HFFc6 (cell line): Measurements from ENCODE around the gene PLEKHJ1. TPM values are rescaled to one million over a fixed set of nuclear protein-coding genes. Genes with fewer than 3 reads are reported as not detected.
"Not testable (repeated sequence)": the region's sequence is repeated elsewhere in the genome, so short reads cannot be mapped to it uniquely, and the experiment has no call there.

Source experiments
- DNase-seq: peaks from one replicate; pipeline ENCODE4 v3.0.0-alpha.2; 2018
- H3K27ac Mint-ChIP-seq: 2 replicates; pipeline ENCODE4 v1.8.0; 2020; ENCODE audit warnings: mild to moderate bottlenecking, mixed read lengths
- H3K27me3 Mint-ChIP-seq: 2 replicates; pipeline ENCODE4 v1.8.0; 2021; ENCODE audit warnings: mild to moderate bottlenecking, moderate library complexity, mixed read lengths; ENCODE audit not compliant: insufficient read depth
- H3K36me3 Mint-ChIP-seq: 2 replicates; pipeline ENCODE4 v1.8.0; 2021; ENCODE audit warnings: low read depth, mixed read lengths
- H3K4me1 Mint-ChIP-seq: 2 replicates; pipeline ENCODE4 v1.8.0; 2020; ENCODE audit warnings: low read depth, mixed read lengths
- H3K4me3 Mint-ChIP-seq: 2 replicates; pipeline ENCODE4 v1.8.0; 2020; ENCODE audit warnings: mild to moderate bottlenecking, moderate library complexity, mixed read lengths
- H3K9me3 Mint-ChIP-seq: 2 replicates; pipeline ENCODE4 v1.8.0; 2020; ENCODE audit warnings: mild to moderate bottlenecking, mixed read lengths
- total RNA-seq, 6 experiments: library from RNA; stranded (reverse); fragmentation: NEBNext Ultra II Directional; extraction: Animal tissue kit (Norgen Biotek cat#: 25700); gene quantifications; 2 replicates in 1 of 6; 3 replicates in 5 of 6; pipeline ENCODE4 v1.2.3, GENCODE V29; 2021
- TF ChIP-seq, protein P1 (sequence below): fragments of 200-600 bp; sonication (generic); IDR thresholded peaks from 2 replicates; pipeline ENCODE4 v1.5.0; 2021; ENCODE audit warnings: antibody characterized with exemption, mild to moderate bottlenecking

PLEKHJ1 gene
- total RNA-seq, 6 experiments from 2014 or later, result 45.9 to 57.3 (median 50.2) TPM

DNA sequence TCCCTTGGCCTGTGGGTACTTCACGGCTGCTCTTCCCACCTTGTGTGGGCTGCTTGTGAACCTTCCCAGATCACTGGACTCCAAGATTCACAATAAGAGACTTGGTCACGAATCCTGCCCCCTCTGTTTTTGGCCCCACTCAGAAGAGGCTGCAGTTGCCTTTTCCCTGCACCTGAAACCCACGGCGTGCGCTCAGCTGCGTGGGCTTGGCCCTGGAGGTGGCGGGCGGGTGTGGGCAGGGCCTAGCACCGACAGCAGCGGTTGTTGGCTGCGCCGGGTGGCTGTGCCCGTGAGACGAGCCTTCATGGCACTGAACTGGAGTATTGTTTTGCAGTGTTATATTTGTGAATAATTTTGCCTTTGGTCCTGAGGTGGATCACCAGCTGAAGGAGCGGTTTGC lies 33.8 kb downstream of the PLEKHJ1 start:
- Mint-ChIP-seq H3K9me3 (no peaks in the 10 kb centered on the region), H3K4me3 (no peak overlapping the region), H3K36me3 (peaks cover 16% of the 10 kb centered on the region), H3K27me3 (peaks cover 12% of the 10 kb centered on the region), H3K27ac (no peak overlapping the region), H3K4me1 (peaks cover 15% of the 10 kb centered on the region)
- TF ChIP-seq, protein P1, sequence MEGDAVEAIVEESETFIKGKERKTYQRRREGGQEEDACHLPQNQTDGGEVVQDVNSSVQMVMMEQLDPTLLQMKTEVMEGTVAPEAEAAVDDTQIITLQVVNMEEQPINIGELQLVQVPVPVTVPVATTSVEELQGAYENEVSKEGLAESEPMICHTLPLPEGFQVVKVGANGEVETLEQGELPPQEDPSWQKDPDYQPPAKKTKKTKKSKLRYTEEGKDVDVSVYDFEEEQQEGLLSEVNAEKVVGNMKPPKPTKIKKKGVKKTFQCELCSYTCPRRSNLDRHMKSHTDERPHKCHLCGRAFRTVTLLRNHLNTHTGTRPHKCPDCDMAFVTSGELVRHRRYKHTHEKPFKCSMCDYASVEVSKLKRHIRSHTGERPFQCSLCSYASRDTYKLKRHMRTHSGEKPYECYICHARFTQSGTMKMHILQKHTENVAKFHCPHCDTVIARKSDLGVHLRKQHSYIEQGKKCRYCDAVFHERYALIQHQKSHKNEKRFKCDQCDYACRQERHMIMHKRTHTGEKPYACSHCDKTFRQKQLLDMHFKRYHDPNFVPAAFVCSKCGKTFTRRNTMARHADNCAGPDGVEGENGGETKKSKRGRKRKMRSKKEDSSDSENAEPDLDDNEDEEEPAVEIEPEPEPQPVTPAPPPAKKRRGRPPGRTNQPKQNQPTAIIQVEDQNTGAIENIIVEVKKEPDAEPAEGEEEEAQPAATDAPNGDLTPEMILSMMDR, result no peak
- DNase-seq, result no peak

- no peaks in the 10 kb centered on the region for H3K9me3 Mint-ChIP-seq
- no peak overlapping the region for H3K27ac Mint-ChIP-seq
- H3K36me3 Mint-ChIP-seq, result peaks cover 22% of the 10 kb centered on the region
- TF ChIP-seq, protein P1, result no peak
- DNase-seq, result no peak
- no peak overlapping the region for H3K4me3 Mint-ChIP-seq
- H3K4me1 Mint-ChIP-seq, result peaks cover 15% of the 10 kb centered on the region
- peaks cover 12% of the 10 kb centered on the region for H3K27me3 Mint-ChIP-seq
Measured at GRCh38 chr19:2201473-2202148, 34.5 kb downstream of the PLEKHJ1 start.

DNA sequence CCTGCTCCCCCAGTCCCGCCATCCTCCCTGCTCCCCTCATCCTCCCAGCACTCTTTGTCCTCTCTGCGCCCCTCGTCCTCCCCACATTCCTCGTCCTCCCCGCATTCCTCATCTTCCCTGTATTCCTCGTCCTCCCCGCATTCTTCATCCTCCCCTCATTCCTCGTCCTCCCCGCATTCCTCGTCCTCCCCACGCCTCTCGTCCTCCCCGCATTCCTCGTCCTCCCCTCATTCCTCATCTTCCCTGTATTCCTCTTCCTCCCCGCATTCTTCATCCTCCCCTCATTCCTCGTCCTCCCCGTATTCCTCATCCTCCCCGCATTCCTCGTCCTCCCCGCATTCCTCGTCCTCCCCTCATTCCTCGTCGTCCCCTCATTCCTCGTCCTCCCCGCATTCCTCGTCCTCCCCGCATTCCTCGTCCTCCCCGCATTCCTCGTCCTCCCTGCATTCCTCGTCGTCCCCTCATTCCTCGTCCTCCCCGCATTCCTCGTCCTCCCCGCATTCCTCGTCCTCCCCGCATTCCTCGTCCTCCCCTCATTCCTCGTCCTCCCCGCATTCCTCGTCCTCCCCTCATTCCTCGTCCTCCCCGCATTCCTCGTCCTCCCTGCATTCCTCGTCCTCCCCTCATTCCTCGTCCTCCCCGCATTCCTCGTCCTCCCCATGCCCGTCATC lies 35.4 kb downstream of the PLEKHJ1 start:
- DNase-seq, H3K9me3 Mint-ChIP-seq, H3K4me3 Mint-ChIP-seq, H3K27ac Mint-ChIP-seq: not testable (repeated sequence)
- Mint-ChIP-seq H3K36me3 (peaks cover 22% of the 10 kb centered on the region), H3K27me3 (peaks cover 12% of the 10 kb centered on the region), H3K4me1 (peaks cover 14% of the 10 kb centered on the region)

DNA sequence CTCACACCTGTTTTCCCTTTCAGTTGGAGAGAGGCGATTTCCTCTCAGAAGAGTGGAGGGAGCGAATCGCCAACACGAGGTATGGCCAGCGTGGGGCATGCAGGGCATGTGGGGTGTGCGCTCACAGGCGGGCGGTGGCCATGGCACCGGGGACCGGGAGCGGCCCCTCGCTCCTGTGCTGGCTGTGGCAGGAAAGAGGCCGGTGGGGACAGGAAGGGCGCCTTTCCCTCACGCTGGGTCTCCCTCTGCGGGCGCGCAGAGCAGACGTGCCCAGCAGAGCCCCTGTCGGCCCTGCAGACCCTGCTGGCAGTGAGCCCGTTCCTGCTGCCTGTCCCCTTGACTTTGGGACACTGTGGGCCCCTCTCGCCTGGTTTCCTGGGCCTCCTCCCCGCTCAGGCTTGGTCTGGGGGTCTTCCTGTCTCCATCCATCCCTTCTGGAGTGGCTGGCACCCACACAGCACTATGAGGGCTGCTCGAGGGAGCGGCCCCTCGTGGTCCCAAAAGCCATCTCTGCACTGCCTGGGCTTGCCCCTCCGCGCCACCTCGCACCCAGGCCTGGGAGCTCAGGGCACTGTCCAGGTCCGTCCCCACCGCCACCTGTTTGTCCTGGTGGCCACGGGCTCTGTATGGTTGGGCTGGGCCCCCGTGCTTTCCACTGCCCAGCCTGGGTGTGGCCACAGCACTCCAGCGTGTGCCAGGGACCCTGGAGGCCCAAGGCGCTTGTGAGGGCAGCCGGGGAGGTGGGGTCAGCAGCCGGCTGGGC lies 36.1 kb downstream of the PLEKHJ1 start:
- TF ChIP-seq, protein P1, result no peak
- peaks cover 12% of the 10 kb centered on the region for H3K27me3 Mint-ChIP-seq
- peaks cover 7% of the 10 kb centered on the region for H3K4me1 Mint-ChIP-seq
- no peak overlapping the region for H3K27ac Mint-ChIP-seq
- H3K9me3 Mint-ChIP-seq, result no peaks in the 10 kb centered on the region
- H3K4me3 Mint-ChIP-seq, result no peak overlapping the region
- DNase-seq, result no peak
- H3K36me3 Mint-ChIP-seq, result peaks cover 17% of the 10 kb centered on the region

GRCh38 chr19:2199215-2199614 lies 36.9 kb downstream of the PLEKHJ1 start:
- H3K9me3 Mint-ChIP-seq, result no peaks in the 10 kb centered on the region
- peaks cover 1% of the 10 kb centered on the region; the same call in 1 of the 2 replicates for H3K4me1 Mint-ChIP-seq
- H3K4me3 Mint-ChIP-seq, result no peak overlapping the region
- H3K27me3 Mint-ChIP-seq, result peaks cover 12% of the 10 kb centered on the region
- no peak overlapping the region for H3K27ac Mint-ChIP-seq
- TF ChIP-seq, protein P1, result peak; percentile 54
- no peak for DNase-seq
- peaks cover 17% of the 10 kb centered on the region for H3K36me3 Mint-ChIP-seq
